GM21367 (cell line): Measurements from ENCODE around the gene KCTD16.

ENCODE experiments used
- ATAC-seq: cut with Tn5 transposase; IDR thresholded peaks from one replicate; pipeline ENCODE4 v1.9.1; 2021; ENCODE audit not compliant: unreplicated experiment

The KCTD16 gene

DNA sequence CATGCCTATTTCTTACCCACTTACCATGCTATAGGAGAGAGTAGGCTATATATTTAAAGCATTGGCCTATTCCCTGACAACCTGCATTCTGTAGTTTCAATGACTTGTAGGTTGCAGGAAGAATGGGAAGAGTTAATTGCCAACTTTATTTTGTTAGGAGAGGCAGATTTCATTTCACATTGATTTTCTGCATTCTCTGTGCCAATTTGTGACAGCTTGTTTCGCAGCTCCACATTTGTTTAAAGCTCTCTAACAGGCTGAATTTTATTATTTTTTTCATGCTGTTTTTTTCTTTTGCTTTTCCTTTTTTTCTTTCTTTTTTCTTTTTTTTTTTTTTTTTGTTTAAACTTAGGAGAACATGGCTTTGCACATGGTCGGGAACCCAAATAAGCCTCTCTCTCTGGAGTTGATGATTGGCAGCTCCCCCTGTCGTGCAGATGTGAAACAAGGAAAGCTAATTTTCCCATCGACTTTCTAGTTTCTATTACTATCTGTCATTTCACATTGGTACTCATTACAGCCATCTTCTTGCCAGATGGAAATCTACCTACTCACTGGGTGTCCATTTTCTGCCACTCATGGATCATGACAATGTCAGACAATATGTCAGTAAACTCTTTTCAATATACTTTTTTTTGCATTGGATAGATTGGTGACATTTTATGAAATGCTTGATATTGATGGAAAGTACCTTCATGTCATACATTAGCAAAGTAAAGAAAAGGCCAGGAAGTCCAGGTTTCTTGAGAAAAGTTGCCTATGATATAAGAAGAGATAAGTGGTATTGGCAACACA lies 223.2 kb downstream of the KCTD16 start:
- no peak for ATAC-seq

- ATAC-seq: no peak
Observed at GRCh38 chr5:144395704-144396103, 225.0 kb downstream of the KCTD16 start.

GRCh38 chr5:144403058-144403457 lies 232.4 kb downstream of the KCTD16 start:
- ATAC-seq: no peak

DNA sequence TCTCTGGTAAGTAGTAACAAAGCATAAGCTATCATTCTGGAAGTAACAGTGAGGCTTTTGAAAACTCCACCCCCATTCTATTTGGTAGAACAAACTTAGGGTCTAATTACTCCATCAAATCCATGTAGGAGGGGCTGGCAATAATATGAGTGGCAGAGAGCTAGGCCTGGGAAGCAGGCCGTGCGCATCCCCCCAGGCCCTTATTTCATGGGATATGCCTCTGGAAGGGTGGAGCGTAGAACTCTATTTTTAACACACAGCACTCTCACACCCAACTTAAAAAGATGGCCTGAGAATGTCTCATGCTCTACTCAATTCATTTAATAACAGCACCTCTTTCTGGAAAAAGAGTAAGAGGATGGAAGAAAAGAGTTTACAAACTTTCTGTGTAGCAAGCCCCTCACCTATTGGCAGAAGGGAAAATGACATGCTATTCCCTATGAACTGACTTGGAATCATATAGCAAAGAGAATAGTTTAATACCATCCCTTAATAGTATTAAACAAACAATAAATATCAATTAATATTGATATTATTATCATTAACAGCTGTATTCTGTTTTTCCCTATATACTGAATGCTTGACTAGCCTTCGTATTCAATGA lies 233.2 kb downstream of the KCTD16 start:
- no peak for ATAC-seq

GRCh38 chr5:144404672-144405071 lies 234.0 kb downstream of the KCTD16 start:
- no peak for ATAC-seq

- no peak for ATAC-seq
Observed at GRCh38 chr5:144405991-144406390, 235.3 kb downstream of the KCTD16 start.

DNA sequence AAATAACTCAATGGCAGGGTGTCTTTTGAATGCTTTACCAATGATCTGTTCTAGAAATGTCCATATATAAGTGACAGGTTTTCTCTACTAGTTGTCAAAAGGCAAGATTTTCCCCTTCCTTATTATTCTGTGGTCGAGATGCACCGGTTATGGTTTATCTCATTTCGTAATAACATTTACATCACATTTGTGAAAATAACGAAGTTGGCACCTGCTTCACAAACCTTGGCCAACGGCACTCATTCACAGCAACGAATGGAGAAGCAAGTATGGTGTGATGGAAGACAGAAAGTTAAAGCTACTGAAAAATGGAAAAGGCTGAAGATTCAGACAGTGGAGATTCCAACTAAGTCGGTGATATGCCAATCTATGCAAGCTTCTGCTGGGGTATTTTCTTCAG lies 235.8 kb downstream of the KCTD16 start:
- no peak for ATAC-seq

GRCh38 chr5:144414202-144415029 lies 243.7 kb downstream of the KCTD16 start:
- no peak for ATAC-seq

DNA sequence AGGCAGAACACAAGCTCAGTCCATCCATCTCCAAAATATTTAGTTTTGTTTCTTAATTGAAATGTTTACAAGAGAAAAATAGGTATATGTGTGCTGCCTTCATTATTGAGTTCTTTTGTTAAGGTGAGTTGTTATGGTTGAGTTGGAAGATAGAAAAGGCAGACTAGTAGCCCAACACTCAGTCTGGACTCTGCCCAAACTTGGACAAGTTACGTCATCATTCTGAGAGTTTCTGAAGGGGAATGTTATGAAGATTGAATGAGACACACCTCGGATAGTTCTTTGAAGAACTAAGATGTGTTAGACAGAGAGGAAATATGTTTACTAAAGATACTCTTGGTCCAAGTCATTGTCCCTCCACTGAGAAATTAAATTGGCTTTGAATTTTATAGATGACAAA lies 245.5 kb downstream of the KCTD16 start:
- ATAC-seq: no peak

GRCh38 chr5:144418719-144419118 lies 248.0 kb downstream of the KCTD16 start:
- no peak for ATAC-seq

- ATAC-seq: no peak
Observed at GRCh38 chr5:144421411-144421810, 250.7 kb downstream of the KCTD16 start.

GRCh38 chr5:144422018-144422727 lies 251.5 kb downstream of the KCTD16 start:
- no peak for ATAC-seq

DNA sequence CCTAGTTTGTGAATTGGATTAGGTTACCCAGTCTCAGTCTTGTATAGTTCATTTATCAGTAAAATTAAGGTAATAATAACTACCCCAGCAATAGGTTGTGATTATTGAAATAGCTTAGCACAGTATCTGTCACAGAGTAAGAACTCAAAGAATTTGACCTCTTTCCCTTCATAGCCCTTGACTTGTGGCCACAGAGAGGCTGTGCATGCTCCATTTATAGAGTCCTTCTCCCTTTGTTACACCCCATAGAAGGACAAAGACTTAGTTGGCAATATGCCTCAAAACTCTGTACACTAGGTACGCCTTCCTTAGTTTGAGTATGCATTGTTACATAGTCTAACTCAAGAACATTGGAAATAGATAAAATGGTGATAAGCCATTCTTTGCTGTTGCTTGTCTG lies 257.2 kb downstream of the KCTD16 start:
- ATAC-seq: no peak

DNA sequence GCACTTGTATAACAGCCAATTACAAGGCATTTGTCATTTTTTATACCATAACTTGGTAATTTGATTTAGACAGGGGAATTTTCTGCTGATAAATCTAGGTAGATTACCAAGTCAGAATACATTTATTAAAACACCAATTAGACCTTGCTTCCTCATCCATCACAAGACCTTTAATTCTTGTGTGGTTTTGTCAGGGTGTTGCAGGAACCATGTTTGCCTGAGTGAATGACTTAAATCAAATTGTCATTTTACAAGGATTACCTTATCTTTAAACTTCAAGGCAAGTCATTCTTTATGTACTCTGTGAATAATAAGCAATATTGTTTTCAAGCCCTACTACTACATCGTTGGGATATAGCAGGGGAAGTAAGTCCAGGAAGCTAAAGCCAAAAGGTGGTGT lies 257.7 kb downstream of the KCTD16 start:
- ATAC-seq: no peak

DNA sequence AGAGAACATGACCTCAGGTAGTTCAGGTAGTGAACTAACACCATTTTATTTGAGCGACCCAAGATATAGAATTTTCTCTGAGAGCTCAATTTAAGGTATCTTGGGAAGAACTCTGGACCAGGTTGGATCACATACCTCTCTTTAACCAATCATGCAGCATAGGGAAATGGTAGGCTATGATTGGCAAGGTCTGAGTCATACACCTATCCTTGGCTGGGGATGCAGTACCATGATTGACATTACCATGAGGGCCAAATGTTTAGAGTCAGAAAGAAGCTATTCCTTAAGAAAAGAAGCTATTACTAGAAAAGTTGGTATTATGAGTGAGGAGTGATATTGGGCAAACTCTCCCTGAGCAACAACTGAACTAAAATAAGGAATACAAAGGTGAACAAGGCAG lies 258.7 kb downstream of the KCTD16 start:
- no peak for ATAC-seq

DNA sequence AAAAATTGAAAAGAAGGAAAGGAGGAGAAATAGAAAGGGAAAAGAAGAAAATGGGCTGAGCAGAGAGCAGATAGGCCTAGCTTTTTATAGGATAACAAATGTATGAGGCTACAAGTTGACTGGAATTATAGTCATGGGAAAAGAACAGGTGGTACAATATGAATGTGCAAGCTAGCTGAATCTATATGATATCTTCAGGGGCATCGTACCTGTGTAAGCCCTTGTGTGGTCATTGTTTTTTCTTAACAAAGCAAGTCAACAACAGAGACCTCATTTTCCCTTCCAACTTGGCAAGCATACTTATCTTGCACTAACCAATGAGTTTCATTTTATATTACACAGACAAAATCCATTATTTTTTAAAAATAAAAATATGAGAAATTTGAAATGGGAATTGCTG lies 259.2 kb downstream of the KCTD16 start:
- no peak for ATAC-seq

DNA sequence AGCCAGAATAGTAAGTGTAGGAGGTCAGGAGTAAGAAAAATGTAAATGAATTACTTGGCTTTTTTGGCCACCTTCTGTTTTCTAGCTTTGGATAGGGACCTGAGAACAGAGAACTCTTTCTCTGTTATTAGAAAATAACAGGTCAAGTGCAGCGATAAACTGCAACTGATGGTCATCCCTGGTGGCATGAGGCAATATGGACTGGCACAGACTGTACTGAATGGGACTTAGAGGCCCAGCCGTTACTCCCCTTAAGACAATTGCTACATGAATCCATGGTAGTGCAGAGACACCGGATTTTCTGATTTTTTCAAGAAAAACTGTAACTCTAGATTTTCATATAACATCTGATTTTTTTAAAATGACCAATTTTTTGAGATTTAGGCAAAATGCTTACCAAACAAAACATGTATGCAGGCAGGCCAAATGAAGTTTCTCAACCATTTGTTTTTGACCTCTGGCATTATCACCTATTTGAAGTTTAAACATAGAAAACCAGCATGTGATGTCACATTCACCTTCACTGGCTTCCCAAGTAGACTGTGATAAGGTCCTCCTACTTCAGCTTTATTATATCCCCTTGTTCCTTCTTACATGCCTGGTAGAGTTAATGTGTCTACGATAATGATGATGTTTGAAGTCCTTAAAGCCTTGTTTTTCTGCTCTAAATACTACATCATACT lies 262.6 kb downstream of the KCTD16 start:
- ATAC-seq: no peak

DNA sequence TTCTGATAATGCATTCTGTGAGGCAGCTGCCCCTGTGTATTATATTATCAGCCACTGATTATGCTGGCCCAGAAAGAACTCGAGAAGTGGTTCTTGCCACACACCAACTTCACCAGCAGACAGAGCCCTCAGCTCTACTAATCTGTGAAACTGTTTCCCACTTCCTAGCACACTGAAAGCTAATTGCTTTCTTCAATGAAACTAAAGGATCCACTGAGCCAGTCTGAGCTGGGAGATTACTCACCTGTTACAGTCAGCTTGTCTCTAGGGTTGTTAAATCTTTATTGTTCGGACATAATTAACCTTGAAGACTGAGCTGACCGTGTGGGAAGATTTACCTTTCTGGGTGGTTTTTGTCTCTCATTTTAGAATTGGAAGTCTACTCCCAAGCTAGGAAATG lies 263.2 kb downstream of the KCTD16 start:
- ATAC-seq: no peak

DNA sequence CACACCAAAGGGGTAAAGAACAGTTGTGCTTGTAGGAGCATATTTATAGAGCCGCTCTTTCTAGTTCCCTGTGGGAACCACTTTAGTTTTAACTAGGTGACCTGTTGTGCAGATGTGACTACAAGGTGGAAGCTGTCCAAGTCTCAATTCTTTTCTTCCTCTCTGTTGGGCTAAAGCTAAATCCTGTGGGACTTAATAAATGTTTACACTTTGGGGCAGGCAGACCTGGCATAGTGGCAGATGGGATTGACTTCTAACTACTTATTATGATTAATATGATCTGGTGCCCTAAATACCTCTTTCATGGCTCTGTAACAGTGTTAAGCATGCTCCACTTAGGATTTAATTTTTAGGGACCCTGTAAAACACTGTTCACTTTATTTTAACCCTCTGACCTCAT lies 265.3 kb downstream of the KCTD16 start:
- ATAC-seq: no peak

DNA sequence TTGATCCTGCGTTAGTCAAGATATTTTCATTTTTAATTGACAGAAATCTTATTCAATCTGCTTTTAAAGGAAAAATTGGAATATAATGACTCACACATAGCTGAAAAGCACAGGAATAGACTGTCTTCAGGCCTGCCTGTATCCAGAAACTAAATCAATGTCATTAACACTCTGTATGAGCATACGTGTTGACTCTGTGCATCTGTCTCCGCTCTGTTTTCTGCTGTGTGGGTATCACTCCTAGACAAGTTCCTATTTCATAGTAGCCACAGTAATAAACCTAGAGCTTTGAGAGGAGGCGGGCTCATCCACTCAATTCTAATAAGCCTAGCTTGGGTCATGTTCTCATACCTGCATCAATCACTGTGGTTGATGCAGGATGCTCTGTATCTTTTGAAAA lies 267.6 kb downstream of the KCTD16 start:
- no peak for ATAC-seq

DNA sequence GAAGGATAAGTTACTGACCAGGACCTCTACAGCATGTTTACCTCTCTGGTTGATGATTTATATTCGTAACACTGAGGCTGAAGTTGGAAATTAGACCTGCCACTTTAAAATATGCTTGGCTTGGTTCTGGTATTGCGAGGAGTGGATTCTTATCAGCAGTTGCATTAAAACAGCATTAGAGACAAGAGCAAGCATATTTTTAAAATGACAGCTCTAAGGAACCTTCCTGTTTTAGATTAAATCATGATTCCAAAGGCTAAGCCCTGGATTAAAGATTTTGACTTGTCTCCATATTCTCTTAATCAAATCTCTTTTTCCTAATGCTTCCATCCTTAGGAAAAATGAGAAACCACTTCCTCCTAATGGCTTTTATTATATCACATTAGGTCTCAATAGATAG lies 277.8 kb downstream of the KCTD16 start:
- no peak for ATAC-seq
